Uterus (tissue), 4 donors: Measurements from ENCODE around the gene ACKR4. TPM values are rescaled to one million over a fixed set of nuclear protein-coding genes. Genes with fewer than 3 reads are reported as not detected.
"Not testable (repeated sequence)": the region's sequence is repeated elsewhere in the genome, so short reads cannot be mapped to it uniquely, and the experiment has no call there.

Experiments
- DNase-seq, 2 donors: peaks; one replicate each; pipeline ENCODE4 v3.0.0-alpha.2; 2019 to 2020
- H3K27ac ChIP-seq, 2 donors: fragments of 200-600 bp; sonication (generic); 1 replicate in 1 of 2; 2 replicates in 1 of 2; pipeline ENCODE4 v1.5.1; 2016 to 2018
- H3K27me3 ChIP-seq, 2 donors: fragments of 200-600 bp; sonication (generic); one replicate each; pipeline ENCODE4 v1.5.1; 2018 to 2019; ENCODE audit warnings: control low read depth in 1 of 2
- H3K36me3 ChIP-seq, 2 donors: fragments of 200-600 bp; sonication (generic); one replicate each; pipeline ENCODE4 v1.5.1; 2019; ENCODE audit warnings: control low read depth in 1 of 2
- H3K4me1 ChIP-seq, 2 donors: fragments of 200-600 bp; sonication (generic); one replicate each; pipeline ENCODE4 v1.5.1; 2018 to 2019; ENCODE audit warnings: control low read depth in 1 of 2
- H3K4me3 ChIP-seq, 2 donors: fragments of 200-600 bp; sonication (generic); 1 replicate in 1 of 2; 2 replicates in 1 of 2; pipeline ENCODE4 v1.5.1; 2018 to 2019; ENCODE audit warnings: mild to moderate bottlenecking in 1 of 2
- H3K9me3 ChIP-seq, 2 donors: fragments of 200-600 bp; sonication (generic); one replicate each; pipeline ENCODE4 v1.5.1; 2019; ENCODE audit warnings: control low read depth in 1 of 2
- POLR2A ChIP-seq, 2 donors: fragments of 450-650 bp; IDR thresholded peaks; one replicate each; pipeline ENCODE4 v1.6.1; 2016; ENCODE audit warnings: antibody characterized with exemption in 2 of 2, mild to moderate bottlenecking in 1 of 2, moderate library complexity in 1 of 2
- intact Hi-C: fragments of 100-400 bp; cut with DNase I; formaldehyde crosslinking; loops from one replicate; pipeline ENCODE4 v1.15.1; 2023; ENCODE audit warnings: low total_unique reads
- total RNA-seq, 4 donors: library from RNA; depleted of rRNA in 3 of 4; stranded (reverse); fragments of >200 nt in 3 of 4; gene quantifications; one replicate each; pipeline versions ENCODE4 v1.1.0 to v1.2.4, GENCODE V29; 2014 to 2023
- TF ChIP-seq, protein P1 (sequence below), 4 experiments: fragments of 200-600 bp in 2 of 4; fragments of 450-650 bp in 2 of 4; sonication (generic) in 2 of 4; IDR thresholded peaks; one replicate each; pipeline ENCODE4 v1.5.1; 2016 to 2019; ENCODE audit warnings: antibody characterized with exemption in 4 of 4, mild to moderate bottlenecking in 2 of 4, moderate library complexity in 1 of 4
- donor health status: DM: yes; HTN: yes; CAD: no.

ACKR4 gene
- total RNA-seq, 4 donors from 2014 or later: 2.0 to 4.7 (median 4.4) TPM

DNA sequence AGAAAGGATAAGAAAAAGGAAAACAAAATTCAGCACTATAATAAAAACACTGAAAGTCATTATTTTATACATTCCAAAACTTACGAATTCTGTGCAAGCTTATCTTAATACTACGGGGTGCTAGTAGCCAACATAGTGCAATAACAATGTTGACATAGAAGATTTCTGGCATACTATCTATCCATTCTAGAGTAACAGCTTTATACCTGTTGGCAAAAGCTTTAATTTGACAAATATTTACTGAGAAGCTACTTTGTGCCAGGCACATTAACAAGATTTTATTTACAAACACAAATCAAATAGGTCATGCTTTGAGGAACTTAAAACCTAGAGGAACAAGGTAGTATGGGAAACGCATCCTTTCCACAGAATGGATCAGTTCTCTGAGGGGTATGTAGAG is 1.1 kb downstream of the ACKR4 start:
- Histone ChIP-seq H3K9me3 (no peaks in the 10 kb centered on the region), H3K36me3 (no peaks in the 10 kb centered on the region), H3K27ac (peak overlapping the region; percentile 51 to 54), H3K4me3 (peak overlapping the region; percentile 3 to 19), H3K27me3 (no peaks in the 10 kb centered on the region), H3K4me1 (peaks cover 0 to 4% of the 10 kb centered on the region in 2 donors)
- intact Hi-C loops: no loop called here
- DNase-seq: no peak
- no peak for TF ChIP-seq POLR2A (IDR thresholded peaks at IDR 0.05)
- TF ChIP-seq, protein P1, sequence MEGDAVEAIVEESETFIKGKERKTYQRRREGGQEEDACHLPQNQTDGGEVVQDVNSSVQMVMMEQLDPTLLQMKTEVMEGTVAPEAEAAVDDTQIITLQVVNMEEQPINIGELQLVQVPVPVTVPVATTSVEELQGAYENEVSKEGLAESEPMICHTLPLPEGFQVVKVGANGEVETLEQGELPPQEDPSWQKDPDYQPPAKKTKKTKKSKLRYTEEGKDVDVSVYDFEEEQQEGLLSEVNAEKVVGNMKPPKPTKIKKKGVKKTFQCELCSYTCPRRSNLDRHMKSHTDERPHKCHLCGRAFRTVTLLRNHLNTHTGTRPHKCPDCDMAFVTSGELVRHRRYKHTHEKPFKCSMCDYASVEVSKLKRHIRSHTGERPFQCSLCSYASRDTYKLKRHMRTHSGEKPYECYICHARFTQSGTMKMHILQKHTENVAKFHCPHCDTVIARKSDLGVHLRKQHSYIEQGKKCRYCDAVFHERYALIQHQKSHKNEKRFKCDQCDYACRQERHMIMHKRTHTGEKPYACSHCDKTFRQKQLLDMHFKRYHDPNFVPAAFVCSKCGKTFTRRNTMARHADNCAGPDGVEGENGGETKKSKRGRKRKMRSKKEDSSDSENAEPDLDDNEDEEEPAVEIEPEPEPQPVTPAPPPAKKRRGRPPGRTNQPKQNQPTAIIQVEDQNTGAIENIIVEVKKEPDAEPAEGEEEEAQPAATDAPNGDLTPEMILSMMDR (IDR thresholded peaks at IDR 0.05): no peak

DNA sequence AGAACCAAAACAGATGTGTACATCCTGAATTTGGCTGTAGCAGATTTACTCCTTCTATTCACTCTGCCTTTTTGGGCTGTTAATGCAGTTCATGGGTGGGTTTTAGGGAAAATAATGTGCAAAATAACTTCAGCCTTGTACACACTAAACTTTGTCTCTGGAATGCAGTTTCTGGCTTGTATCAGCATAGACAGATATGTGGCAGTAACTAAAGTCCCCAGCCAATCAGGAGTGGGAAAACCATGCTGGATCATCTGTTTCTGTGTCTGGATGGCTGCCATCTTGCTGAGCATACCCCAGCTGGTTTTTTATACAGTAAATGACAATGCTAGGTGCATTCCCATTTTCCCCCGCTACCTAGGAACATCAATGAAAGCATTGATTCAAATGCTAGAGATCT is 3.5 kb downstream of the ACKR4 start:
- H3K4me1 ChIP-seq, H3K9me3 ChIP-seq, intact Hi-C loops, H3K27ac ChIP-seq, H3K36me3 ChIP-seq, H3K4me3 ChIP-seq, H3K27me3 ChIP-seq, DNase-seq: not testable (repeated sequence)

DNA sequence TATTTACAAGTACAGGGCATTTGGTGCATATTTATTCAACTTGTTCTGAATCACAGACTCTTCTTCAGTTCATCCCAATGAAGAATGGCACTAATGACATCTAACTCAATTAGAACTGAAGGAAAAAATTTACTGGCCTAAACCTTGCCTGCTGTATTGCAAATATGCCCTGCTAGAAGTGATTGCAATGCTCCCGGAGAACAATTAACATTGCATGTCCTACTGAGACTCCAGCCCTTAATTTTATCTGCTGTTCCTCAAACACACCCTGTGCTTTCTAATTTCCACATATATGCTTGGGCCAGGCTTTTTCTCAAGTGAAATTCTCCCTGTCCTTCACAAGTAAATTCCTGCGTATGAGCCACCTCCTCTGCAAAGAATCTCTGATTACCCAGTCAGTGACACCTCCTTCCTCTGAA is 8.3 kb downstream of the ACKR4 start:
- intact Hi-C loops: no loop called here
- peak overlapping the region; percentile 49 to 70 for H3K27ac ChIP-seq
- TF ChIP-seq, protein P1 (IDR thresholded peaks at IDR 0.05): no peak
- no peak for TF ChIP-seq POLR2A (IDR thresholded peaks at IDR 0.05)

DNA sequence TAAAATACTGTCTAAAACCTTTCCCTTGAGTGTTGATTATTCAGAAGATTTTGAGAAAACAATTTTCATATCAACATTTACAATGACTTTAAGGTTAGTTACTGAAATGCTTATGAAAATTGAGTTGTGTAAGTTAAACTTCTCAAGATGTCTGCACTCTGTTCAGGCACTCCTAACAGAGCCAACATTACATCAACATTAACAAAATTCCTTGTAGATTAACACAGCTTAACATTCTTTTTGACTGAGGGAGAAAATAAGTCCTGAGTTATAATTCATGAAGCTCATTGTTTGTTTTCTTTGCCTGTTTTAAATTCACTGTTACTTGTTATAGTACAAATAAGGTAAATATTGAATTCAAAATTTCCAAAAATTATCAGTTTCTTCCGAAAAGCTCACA is 9.0 kb downstream of the ACKR4 start:
- no peaks in the 10 kb centered on the region for H3K36me3 ChIP-seq
- DNase-seq: no peak
- TF ChIP-seq, protein P1 (IDR thresholded peaks at IDR 0.05): no peak
- no peak for TF ChIP-seq POLR2A (IDR thresholded peaks at IDR 0.05)
- H3K4me1 ChIP-seq: no peaks in the 10 kb centered on the region
- intact Hi-C loops: no loop called here
- no peaks in the 10 kb centered on the region for H3K9me3 ChIP-seq
- peak overlapping the region; percentile 60 to 70 for H3K27ac ChIP-seq
- no peak overlapping the region for H3K4me3 ChIP-seq
- H3K27me3 ChIP-seq: no peaks in the 10 kb centered on the region

More for the DNA sequence above, 8.3 kb downstream of the ACKR4 start:
- Histone ChIP-seq H3K27me3 (no peaks in the 10 kb centered on the region), H3K9me3 (no peaks in the 10 kb centered on the region), H3K4me1 (no peaks in the 10 kb centered on the region), H3K36me3 (no peaks in the 10 kb centered on the region), H3K4me3 (no peak overlapping the region)
- no peak for DNase-seq

DNA sequence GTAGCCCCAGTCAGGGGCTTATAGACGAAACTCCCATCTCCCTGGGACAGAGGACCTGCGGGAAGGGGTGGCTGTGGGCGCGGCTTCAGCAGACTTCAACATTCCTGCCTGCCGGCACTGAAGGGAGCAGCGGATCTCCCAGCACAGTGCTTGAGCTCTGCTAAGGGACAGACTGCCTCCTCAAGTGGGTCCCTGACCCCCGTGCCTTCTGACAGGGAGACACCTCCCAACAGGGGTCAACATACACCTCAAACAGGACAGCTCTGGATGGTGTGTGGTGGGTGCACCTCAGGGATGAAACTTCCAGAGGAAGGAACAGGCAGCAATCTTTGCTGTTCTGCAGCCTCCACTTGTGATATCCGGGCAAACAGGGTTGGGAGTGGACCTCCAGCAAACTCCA is 9.6 kb downstream of the ACKR4 start:
- peak overlapping the region; percentile 60 to 70 for H3K27ac ChIP-seq
- intact Hi-C loops, H3K36me3 ChIP-seq, H3K4me3 ChIP-seq, H3K27me3 ChIP-seq, H3K9me3 ChIP-seq, DNase-seq, H3K4me1 ChIP-seq: not testable (repeated sequence)

DNA sequence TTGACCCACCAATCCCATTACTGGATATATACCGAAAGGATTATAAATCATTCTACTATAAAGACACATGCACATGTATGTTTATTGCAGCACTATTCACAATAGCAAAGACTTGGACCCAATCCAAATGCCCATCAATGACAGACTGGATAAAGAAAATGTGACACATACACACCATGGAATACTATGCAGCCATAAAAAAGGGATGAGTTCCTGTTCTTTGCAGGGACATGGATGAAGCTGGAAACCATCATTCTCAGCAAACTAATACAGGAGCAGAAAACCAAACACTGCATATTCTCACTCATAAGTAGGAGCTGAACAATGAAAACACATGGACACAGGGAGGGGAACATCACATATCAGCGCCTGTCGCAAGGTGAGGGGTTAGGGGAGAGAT is 18.2 kb downstream of the ACKR4 start:
- H3K27ac ChIP-seq, H3K36me3 ChIP-seq, H3K4me1 ChIP-seq, DNase-seq, H3K4me3 ChIP-seq, H3K9me3 ChIP-seq, H3K27me3 ChIP-seq, intact Hi-C loops: not testable (repeated sequence)

DNA sequence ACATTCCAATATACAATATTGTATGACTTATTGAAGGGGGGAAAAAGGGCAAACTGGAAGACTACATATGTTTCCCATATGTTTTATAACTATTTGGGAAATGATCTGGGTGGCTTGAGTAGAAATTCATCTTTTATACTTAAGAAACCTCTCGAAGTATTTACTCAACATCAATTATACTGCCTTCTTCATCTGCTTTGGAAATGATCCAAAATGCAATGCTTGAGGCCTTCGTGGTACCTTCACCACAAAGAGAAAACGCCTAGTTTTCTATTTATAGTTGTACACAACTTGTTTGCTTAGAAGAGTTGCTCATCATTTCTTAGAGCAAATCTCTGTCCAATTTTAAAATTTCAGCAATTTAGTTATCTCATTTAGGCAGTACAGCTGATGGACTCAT is 18.8 kb downstream of the ACKR4 start:
- H3K9me3 ChIP-seq: no peaks in the 10 kb centered on the region
- H3K4me1 ChIP-seq: no peaks in the 10 kb centered on the region
- TF ChIP-seq, protein P1 (IDR thresholded peaks at IDR 0.05): no peak
- TF ChIP-seq POLR2A (IDR thresholded peaks at IDR 0.05): no peak
- H3K27me3 ChIP-seq: no peaks in the 10 kb centered on the region
- H3K27ac ChIP-seq: no peak overlapping the region
- H3K36me3 ChIP-seq: no peaks in the 10 kb centered on the region
- DNase-seq: no peak
- intact Hi-C loops: no loop called here
- no peak overlapping the region for H3K4me3 ChIP-seq
